ENCODE data around the gene DES. TPM values are rescaled to one million over a fixed set of nuclear protein-coding genes. Genes with fewer than 3 reads are reported as not detected.

The DES gene
- total RNA-seq, result not detected in 2 replicates

DNA sequence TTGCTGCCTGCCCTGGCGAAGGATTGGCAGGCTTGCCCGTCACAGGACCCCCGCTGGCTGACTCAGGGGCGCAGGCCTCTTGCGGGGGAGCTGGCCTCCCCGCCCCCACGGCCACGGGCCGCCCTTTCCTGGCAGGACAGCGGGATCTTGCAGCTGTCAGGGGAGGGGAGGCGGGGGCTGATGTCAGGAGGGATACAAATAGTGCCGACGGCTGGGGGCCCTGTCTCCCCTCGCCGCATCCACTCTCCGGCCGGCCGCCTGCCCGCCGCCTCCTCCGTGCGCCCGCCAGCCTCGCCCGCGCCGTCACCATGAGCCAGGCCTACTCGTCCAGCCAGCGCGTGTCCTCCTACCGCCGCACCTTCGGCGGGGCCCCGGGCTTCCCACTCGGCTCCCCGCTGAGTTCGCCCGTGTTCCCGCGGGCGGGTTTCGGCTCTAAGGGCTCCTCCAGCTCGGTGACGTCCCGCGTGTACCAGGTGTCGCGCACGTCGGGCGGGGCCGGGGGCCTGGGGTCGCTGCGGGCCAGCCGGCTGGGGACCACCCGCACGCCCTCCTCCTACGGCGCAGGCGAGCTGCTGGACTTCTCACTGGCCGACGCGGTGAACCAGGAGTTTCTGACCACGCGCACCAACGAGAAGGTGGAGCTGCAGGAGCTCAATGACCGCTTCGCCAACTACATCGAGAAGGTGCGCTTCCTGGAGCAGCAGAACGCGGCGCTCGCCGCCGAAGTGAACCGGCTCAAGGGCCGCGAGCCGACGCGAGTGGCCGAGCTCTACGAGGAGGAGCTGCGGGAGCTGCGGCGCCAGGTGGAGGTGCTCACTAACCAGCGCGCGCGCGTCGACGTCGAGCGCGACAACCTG is at the start of gene DES:
DES (plus strand) TSS at position 223 of the 857 bp plus-strand sequence; CDS start at position 309, 86 bp downstream.

GRCh38 chr2:219387306-219388120 is 30.7 kb upstream of the DES start, which contains the start of gene DNPEP:
Gene DNPEP (minus strand): TSS chr2:219387912. CDS start chr2:219387794, 118 bp downstream.

DNA sequence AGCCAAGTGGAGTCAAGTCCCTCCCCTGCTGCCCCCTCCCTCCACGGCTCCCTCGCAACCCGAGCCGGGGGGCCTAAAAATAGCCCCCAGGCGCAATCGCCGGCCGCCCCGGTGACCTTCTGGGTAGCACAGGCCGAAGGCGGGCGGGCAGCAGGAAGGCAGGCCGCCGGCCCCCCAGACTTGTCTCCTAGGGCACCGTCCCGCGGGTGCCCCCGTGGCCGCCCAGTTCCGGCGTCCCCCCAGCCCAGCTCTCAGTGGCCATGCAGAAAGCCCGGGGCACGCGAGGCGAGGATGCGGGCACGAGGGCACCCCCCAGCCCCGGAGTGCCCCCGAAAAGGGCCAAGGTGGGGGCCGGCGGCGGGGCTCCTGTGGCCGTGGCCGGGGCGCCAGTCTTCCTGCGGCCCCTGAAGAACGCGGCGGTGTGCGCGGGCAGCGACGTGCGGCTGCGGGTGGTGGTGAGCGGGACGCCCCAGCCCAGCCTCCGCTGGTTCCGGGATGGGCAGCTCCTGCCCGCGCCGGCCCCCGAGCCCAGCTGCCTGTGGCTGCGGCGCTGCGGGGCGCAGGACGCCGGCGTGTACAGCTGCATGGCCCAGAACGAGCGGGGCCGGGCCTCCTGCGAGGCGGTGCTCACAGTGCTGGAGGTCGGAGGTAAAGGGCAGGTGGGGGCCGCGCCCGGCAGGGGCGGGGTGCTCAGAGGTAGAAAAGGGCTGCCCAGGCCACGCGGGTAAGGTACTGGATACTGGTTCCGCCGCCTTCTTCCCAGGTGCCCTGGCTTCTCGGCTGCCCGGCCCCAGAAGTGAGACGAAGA is 16.7 kb downstream of the DES start, which contains the start of gene SPEG:
SPEG (plus strand) TSS at position 126 of the 808 bp plus-strand sequence; CDS start at position 261, 135 bp downstream.

Other genes with a start within 250 kb of the DES start
- 0.60 and 0.79 TPM in 2 replicates for gene SLC23A3, start 248.3 kb upstream of the DES start, total RNA-seq
- gene CNPPD1, start 241.5 kb upstream of the DES start, total RNA-seq, result 35.3 and 37.0 TPM in 2 replicates
- gene RETREG2, start 240.1 kb upstream of the DES start, total RNA-seq, result 43.6 and 44.4 TPM in 2 replicates
- 24.4 and 30.4 TPM in 2 replicates for gene ZFAND2B, start 211.6 kb upstream of the DES start, total RNA-seq
- 15.5 and 15.6 TPM in 2 replicates for gene ABCB6, start 199.4 kb upstream of the DES start, total RNA-seq
- 48.8 and 71.1 TPM in 2 replicates for gene ATG9A, start 188.7 kb upstream of the DES start, total RNA-seq
- 13.6 and 16.9 TPM in 2 replicates for gene ANKZF1, start 188.6 kb upstream of the DES start, total RNA-seq
- gene GLB1L, start 172.9 kb upstream of the DES start, total RNA-seq, result 4.5 and 7.5 TPM in 2 replicates
- 9.6 and 11.7 TPM in 2 replicates for gene STK16, start 172.9 kb upstream of the DES start, total RNA-seq
- not detected in 2 replicates for gene TUBA4B, start 165.1 kb upstream of the DES start, total RNA-seq
- gene TUBA4A, start 164.5 kb upstream of the DES start, total RNA-seq, result 13.6 and 22.3 TPM in 2 replicates
- 11.6 and 17.8 TPM in 2 replicates for gene DNAJB2, start 139.0 kb upstream of the DES start, total RNA-seq
- gene PTPRN, start 109.0 kb upstream of the DES start, total RNA-seq, result not detected in 2 replicates
- gene RESP18, start 85.6 kb upstream of the DES start, total RNA-seq, result not detected in 2 replicates
- 46.8 and 54.5 TPM in 2 replicates for gene DNPEP, start 30.5 kb upstream of the DES start, total RNA-seq
- 0.05 TPM in 1 of 2 replicates, not detected in the other for gene SPEG, start 16.5 kb downstream of the DES start, total RNA-seq
- 35.7 and 45.9 TPM in 2 replicates for gene GMPPA, start 80.5 kb downstream of the DES start, total RNA-seq
- not detected in 2 replicates for gene ASIC4, start 96.1 kb downstream of the DES start, total RNA-seq
- 0.27 and 0.44 TPM in 2 replicates for gene CHPF, start 125.4 kb downstream of the DES start, total RNA-seq
- gene TMEM198, start 125.7 kb downstream of the DES start, total RNA-seq, result not detected in 2 replicates
- 2.2 and 2.8 TPM in 2 replicates for gene OBSL1, start 153.2 kb downstream of the DES start, total RNA-seq
- gene INHA, start 153.9 kb downstream of the DES start, total RNA-seq, result not detected in 2 replicates
- 11.6 and 16.8 TPM in 2 replicates for gene STK11IP, start 179.5 kb downstream of the DES start, total RNA-seq
- gene SLC4A3, start 209.3 kb downstream of the DES start, total RNA-seq, result not detected in 2 replicates